Thyroid gland (tissue), 4 donors: ENCODE data around the gene PARPBP.

Experiments used
- CTCF ChIP-seq, 6 experiments: fragments of 200-600 bp in 3 of 6; fragments of 450-650 bp in 3 of 6; sonication (generic) in 3 of 6; IDR thresholded peaks; one replicate each; pipeline ENCODE4 v1.5.1; 2016 to 2019; ENCODE audit warnings: antibody characterized with exemption in 6 of 6, mild to moderate bottlenecking in 2 of 6, inconsistent platforms in 1 of 6, moderate library complexity in 1 of 6
- POLR2A ChIP-seq, 2 donors: fragments of 450-650 bp; IDR thresholded peaks; one replicate each; pipeline ENCODE4 v1.6.1; 2017; ENCODE audit warnings: antibody characterized with exemption in 2 of 2, mild to moderate bottlenecking in 2 of 2, moderate library complexity in 1 of 2

DNA sequence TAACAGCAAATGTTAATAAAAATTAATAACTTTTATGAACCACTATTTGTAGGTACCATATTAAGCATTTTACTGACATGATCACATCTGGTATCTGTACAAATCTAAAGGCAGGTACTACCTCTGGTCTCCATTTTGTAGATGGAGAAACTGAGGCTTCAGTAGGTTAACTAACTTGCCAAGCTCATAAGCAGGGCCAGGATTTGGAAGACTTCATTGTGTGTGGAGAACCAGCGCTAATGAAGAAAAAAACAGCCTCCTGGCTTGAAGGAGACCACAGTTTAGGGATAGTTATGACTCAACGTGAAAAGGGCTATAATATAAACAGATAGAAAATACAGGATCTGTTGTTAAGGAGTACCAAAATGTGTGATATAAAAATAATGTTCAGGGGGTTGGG lies 1.1 kb upstream of the PARPBP start:
- TF ChIP-seq CTCF (IDR thresholded peaks at IDR 0.05) (no peak), POLR2A (IDR thresholded peaks at IDR 0.05) (no peak)
